IPS-NIHi7 (cell line): ENCODE data around the gene NKPD1.
A peak's percentile ranks its signal among the peaks of the same experiment; 100 is the strongest.

Source experiments
- DNase-seq: peaks from one replicate; pipeline ENCODE4 v3.0.0; 2012; ENCODE audit warnings: mixed read lengths; ENCODE audit errors: extremely low spot score

NKPD1 gene

GRCh38 chr19:45160870-45161737 is at the start of gene NKPD1:
NKPD1 (minus strand) TSS chr19:45160982; CDS start chr19:45160150, 832 bp downstream.
- peak; percentile 32 for DNase-seq

DNA sequence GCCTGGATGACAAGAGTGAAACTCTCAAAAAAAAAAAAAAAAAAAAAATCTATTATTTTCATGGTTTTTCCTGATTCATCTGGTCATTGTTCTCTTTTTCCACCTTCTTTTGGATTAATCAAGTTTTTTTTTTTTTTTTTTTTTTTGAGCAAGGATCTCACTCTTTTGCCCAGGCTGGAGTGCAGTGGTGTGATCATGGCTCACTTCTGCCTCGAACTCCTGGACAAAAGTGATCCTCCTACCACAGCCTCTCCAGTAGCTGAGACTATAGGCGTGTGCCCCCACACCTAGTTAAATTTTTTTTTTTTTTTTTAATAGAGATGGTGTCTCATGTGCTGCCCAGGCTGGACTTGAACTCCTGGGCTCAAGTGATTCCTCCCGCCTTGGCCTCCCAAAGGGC is 45.5 kb upstream of the NKPD1 start:
- no peak for DNase-seq

DNA sequence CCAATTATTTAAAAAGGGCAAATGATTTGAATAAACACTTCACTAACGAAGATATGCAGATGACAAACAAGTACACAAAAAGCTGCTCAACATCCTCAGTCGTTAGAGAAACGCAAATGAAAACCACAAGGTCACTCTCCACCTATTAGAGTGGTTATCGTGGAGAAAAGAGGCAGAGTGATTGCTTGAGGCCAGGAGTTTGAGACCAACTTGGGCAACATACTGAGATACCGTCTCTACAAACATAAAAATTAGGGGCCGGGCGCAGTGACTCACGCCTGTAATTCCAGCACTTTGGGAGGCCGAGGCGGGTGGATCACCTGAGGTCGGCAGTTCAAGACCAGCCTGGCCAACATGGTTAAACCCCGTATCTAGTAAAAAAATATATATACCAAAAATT is 45.0 kb upstream of the NKPD1 start:
- no peak for DNase-seq

GRCh38 chr19:45202637-45203036 is 41.9 kb upstream of the NKPD1 start:
- DNase-seq, result no peak

DNA sequence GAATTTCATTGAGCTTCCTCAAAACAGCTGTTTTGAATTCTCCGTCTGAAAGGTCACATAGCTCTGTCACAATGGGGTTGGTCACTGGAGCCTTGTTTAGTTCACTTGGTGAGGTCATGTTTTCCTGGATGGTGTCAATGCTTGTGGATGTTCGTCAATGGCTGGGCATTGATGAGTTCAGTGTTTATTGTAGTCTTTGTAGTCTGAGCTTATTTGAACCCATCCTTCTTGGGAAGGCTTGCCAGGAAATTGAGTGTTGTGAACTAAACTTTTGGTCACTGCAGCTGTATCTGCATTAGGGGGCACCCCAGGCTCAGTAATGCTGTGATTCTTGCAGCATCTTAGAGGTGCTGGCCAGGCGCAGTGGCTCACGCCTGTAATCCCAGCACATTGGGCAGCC is 39.8 kb upstream of the NKPD1 start:
- peak; percentile 34 for DNase-seq

GRCh38 chr19:45195764-45196163 is 35.0 kb upstream of the NKPD1 start:
- DNase-seq, result no peak

DNA sequence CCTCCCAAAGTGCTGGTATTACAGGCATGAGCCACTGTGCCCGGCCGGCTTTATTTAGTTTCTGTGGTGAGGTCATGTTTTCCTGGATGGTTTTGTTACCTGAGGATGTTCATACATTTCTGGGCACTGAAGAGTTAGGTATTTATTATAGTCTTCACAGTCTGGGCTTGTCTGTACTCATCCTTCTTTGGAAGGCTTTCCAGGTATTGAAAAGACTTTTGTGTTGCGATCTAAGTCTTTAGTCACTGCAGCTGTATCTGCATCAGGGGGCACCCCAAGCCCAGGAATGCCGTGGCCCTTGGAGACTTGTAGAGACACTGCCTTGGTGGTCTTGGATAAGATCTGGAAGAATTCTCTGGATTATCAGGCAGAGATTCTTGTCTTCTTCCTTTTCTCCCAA is 30.6 kb upstream of the NKPD1 start:
- DNase-seq, result no peak

DNA sequence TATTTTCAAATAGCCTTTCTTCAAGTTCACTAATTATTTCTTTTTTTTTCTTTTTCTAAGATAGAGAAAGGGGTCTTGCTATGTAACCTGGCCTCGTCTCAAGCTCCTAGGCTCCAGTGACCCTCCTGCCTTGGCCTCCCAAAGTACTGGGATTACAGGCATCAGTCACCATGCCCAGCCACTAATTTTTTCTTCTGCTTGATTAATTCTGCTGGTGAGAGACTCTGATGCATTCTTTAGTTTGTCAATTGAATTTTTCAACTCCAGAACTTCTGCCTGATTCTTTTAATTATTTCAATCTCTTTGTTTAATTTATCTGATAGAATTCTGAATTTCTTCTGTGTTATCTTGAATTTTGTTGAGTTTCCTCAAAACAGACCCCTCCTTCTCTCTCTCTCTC is 29.2 kb upstream of the NKPD1 start:
- DNase-seq, result no peak

DNA sequence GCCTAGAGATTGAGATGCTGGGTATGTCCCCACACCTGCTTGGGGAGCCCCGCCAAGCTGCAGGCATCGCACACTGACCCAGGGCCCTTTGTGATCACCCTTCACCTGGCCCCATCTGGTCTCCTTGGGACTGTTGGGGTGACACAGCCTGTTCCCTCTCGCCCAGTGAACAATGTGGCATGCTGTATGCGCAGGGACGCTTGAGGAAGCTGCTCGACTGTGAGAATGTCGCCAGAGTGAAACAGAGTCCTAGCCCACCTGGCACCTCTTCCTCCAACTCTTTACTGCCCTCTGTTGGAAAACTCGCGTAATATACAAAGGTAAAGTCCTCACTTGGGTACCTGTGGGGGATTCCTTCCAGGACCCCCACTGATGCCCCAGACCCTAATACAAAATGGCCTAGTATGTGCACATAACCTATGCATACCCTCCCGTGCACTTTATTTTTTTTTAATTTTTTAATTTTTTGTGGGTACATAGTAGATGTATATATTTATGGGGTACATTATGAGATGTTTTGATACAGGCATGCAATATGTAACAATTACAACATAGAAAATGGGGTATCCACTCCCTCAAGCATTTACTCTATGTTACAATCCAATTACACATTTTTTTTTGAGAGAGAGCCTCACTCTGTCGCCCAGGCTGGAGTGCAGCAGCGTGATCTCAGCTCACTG is 26.8 kb upstream of the NKPD1 start:
- peak; percentile 81 for DNase-seq

DNA sequence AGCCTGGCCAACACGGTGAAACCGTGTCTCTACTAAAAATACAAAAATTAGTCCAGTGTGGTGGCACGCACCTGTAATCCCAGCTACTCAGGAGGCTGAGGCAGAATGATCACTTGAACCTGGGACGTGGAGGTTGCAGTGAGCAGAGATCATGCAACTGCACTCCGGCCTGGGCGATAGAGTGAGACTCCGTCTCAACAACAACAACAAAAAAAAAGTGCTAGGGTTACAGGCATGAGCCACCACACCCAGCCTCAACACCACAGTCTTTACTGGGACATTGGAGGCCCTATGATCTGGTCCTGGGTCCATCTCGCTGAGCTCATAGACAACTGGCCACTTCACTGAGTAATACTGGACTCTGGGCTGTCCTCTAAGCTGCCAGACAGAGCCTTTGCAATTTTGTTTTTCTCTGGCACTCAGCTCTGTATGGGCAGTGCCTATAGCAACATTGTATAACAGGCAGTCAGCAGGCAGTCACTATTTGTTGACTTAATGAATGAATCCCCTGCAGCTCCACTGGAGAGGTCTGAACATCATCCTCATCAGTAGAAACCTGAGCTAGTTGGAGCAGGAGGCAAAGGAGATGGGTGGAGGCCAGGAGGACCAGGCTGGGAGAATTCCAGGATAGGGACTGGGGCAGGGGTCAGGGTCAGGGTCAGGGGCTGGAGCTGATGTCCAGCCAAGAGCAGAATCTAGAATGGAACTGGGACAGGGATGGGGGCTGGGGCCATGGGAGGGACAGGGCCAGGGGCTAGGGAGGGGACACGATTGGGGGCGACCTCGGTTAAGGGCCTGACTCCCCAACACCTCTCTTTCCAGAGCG is 25.9 kb upstream of the NKPD1 start:
- DNase-seq, result no peak

GRCh38 chr19:45184115-45184514 is 23.3 kb upstream of the NKPD1 start:
- no peak for DNase-seq

- DNase-seq, result no peak
Measured at GRCh38 chr19:45182758-45183157, 22.0 kb upstream of the NKPD1 start.

- no peak for DNase-seq
Measured at GRCh38 chr19:45180936-45181335, 20.2 kb upstream of the NKPD1 start.

DNA sequence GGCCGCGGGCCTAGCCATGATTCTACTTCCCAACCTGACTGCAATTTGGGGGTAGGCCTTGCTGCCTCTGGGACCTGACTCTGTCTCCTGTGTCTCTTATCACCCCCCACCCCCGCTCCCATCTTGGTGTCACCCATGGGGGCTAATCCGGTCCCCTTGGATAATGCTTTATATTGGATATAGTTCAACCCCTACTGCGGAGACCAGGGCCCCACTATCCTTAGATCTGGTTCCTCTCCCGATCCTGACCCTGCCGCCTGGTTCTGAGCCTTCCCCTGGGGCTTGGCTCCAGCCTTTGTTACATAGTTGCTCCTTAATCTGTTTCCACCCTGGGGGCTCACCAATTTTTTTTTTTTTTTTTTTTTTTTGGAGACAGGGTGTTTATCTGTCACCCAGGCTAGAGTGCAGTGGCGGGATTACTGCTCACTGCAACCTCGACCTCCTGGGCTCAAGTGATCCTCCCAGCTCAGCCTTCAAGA is 19.1 kb upstream of the NKPD1 start:
- no peak for DNase-seq

- DNase-seq, result no peak
Measured at GRCh38 chr19:45179072-45179891, 18.5 kb upstream of the NKPD1 start.

GRCh38 chr19:45178262-45179071 is 17.7 kb upstream of the NKPD1 start, which contains the start of gene BLOC1S3:
BLOC1S3 (plus strand) TSS chr19:45178784; CDS start chr19:45179297, 513 bp downstream.
- peak; percentile 97 for DNase-seq

DNA sequence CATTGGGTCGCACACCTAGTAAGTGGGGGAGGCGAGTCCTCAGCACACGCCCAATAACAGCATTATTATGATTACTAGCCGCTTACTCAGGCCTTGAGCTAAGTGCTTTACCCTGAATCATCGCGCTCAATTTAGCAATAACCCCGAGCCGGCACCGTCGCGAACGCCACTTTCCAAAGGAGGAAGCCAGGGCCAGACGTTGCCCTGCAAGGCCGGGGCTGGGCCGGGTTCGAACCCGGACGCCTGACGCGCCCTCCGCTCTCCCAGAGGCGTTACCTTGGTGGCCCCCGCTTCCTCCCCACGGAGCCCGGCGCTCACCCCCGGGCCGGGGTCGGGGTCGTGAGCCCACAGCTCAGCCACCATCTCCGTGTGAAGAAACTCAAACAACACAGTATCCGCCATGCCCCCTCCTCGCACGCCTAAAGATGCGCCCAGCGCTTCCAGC is 17.1 kb upstream of the NKPD1 start, which contains the start of gene TRAPPC6A:
Gene TRAPPC6A (minus strand): TSS at position 421 of the 445 bp plus-strand sequence. CDS start 19 bp downstream, at position 402.
- DNase-seq, result no peak

DNA sequence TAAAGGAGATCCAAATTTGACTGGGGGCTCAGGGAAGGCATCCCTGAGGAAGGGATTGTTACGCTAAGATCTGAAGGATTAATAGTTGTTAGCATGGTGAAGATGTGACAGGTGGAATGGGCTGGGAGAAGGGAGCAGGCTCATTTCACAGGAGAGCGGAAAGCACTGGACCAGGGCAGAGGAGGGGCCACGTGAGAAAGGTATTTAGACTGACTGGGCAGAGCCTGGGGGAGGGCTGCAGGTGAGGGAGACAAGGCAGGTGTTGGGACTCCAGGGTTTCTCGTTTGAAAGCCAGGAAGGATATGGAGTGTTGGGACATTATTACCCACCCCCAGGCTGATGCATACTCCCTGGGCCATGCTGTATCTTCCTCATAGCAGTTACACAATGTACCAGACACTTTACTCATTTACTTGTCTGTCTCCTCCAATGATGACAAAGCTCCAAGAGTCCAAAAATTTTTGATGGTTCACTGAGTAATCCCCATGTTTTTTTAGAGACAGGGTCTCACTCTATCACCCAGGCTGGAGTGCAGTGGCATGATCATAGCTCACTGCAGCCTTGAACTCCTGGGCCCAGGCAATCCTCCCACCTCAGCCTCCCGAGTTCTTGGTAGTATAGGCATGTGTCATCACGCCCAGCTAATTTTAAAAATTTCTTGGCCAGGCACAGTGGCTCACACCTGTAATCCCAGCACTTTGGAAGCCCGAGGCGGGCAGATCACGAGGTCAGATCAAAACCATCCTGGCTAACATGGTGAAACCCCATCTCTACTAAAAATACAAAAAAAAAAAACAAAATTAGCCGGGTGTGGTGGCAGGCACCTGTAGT is 14.9 kb upstream of the NKPD1 start:
- DNase-seq, result no peak

DNA sequence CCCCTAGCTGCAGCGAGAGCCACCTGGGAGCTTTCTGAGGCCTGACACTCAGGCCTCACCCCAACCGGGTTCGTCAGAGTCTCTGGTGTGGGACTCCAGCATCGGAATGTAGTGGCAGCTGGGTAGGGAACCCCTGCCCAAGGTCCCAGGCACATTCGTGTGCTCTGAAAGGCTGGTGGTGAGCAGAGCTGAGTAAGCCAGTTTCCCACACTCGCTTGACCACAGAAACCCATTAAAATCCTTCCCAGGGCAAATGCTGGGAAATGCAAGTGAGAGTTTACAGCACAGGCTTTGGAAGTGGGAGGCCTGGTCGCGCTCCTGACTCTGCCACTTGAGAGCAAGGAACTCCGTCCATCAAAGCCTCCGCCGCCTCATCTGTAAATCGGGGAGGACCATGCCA is 13.0 kb upstream of the NKPD1 start:
- DNase-seq, result no peak
